Left ventricle myocardium inferior (tissue), 1 donor: Measurements from ENCODE around the gene PIP4K2A. TPM values are rescaled to one million over a fixed set of nuclear protein-coding genes. Genes with fewer than 3 reads are reported as not detected.
A peak's percentile ranks its signal among the peaks of the same experiment; 100 is the strongest.

ENCODE experiments used
- DNase-seq: peaks from one replicate; pipeline ENCODE4 v3.0.0-alpha.2; 2020
- H3K27ac ChIP-seq: fragments of 200-600 bp; replicated peaks from 2 replicates; pipeline ENCODE4 v1.8.0; 2021
- H3K27me3 ChIP-seq: fragments of 200-600 bp; 2 replicates; pipeline ENCODE4 v1.8.0; 2021; ENCODE audit warnings: low read depth
- H3K36me3 ChIP-seq: fragments of 200-600 bp; 2 replicates; pipeline ENCODE4 v1.8.0; 2021
- H3K4me1 ChIP-seq: fragments of 200-600 bp; 2 replicates; pipeline ENCODE4 v1.8.0; 2021
- H3K4me3 ChIP-seq: fragments of 200-600 bp; 2 replicates; pipeline ENCODE4 v1.8.0; 2021; ENCODE audit warnings: mild to moderate bottlenecking, moderate library complexity
- H3K9me3 ChIP-seq: fragments of 200-600 bp; replicated peaks from 2 replicates; pipeline ENCODE4 v1.8.0; 2021
- intact Hi-C: fragments of 100-400 bp; cut with micrococcal nuclease; formaldehyde crosslinking; loops from one replicate; pipeline ENCODE4 v1.11.0; 2022
- total RNA-seq: library from RNA; stranded (reverse); fragmentation: NEBNext Ultra II Directional; extraction: Animal tissue kit (Norgen Biotek cat#: 25700); gene quantifications from one replicate; pipeline ENCODE4 v1.2.1, GENCODE V29; 2021
- TF ChIP-seq, protein P1 (sequence below): fragments of 200-600 bp; IDR thresholded peaks from 2 replicates; pipeline ENCODE4 v1.8.0; 2021; ENCODE audit warnings: antibody characterized with exemption, mild to moderate bottlenecking, borderline replicate concordance
- donor health status: DM: no; HTN: yes; CAD: no; lungs with severe emphysema.

Gene PIP4K2A
- total RNA-seq, 1 donor from 2014 or later, result 12.6 TPM

GRCh38 chr10:22633106-22633505 lies 81.3 kb downstream of the PIP4K2A start:
- intact Hi-C loops, result no loop called here
- no peaks in the 10 kb centered on the region for H3K36me3 ChIP-seq
- H3K4me3 ChIP-seq, result no peak overlapping the region
- no peak for DNase-seq
- H3K27ac ChIP-seq, result no peak overlapping the region
- H3K27me3 ChIP-seq, result no peaks in the 10 kb centered on the region
- TF ChIP-seq, protein P1, sequence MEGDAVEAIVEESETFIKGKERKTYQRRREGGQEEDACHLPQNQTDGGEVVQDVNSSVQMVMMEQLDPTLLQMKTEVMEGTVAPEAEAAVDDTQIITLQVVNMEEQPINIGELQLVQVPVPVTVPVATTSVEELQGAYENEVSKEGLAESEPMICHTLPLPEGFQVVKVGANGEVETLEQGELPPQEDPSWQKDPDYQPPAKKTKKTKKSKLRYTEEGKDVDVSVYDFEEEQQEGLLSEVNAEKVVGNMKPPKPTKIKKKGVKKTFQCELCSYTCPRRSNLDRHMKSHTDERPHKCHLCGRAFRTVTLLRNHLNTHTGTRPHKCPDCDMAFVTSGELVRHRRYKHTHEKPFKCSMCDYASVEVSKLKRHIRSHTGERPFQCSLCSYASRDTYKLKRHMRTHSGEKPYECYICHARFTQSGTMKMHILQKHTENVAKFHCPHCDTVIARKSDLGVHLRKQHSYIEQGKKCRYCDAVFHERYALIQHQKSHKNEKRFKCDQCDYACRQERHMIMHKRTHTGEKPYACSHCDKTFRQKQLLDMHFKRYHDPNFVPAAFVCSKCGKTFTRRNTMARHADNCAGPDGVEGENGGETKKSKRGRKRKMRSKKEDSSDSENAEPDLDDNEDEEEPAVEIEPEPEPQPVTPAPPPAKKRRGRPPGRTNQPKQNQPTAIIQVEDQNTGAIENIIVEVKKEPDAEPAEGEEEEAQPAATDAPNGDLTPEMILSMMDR, result no peak
- peaks cover 38% of the 10 kb centered on the region for H3K4me1 ChIP-seq
- H3K9me3 ChIP-seq, result no peaks in the 10 kb centered on the region

- H3K4me1 ChIP-seq, result peaks cover 35% of the 10 kb centered on the region
- intact Hi-C loops, result no loop called here
- peak overlapping the region; percentile 56 for H3K27ac ChIP-seq
- H3K36me3 ChIP-seq, result no peaks in the 10 kb centered on the region
- no peaks in the 10 kb centered on the region for H3K27me3 ChIP-seq
- TF ChIP-seq, protein P1, result no peak
- no peaks in the 10 kb centered on the region for H3K9me3 ChIP-seq
- H3K4me3 ChIP-seq, result peak overlapping the region; percentile 16
- no peak for DNase-seq
Observed at GRCh38 chr10:22631646-22632278, 82.6 kb downstream of the PIP4K2A start.

DNA sequence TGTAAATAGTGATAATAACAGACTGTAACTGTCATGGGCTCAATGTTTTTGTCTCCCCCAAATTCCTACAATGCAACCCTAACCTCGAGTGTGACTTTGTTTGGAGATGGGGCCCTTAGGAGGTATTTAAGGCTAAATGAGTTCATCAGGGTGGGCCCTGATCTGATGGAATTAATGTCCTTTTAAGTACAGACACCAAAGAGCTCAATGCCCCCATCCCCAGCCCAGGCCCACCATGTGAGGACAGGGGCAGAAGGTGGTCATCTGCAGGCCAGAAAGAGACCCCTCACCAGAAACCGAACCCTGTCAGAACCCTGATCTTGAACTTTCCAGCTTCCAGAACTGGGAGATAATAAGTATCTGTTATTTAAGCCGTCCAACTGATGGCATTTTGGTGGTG lies 83.2 kb downstream of the PIP4K2A start:
- TF ChIP-seq, protein P1, result no peak
- no peaks in the 10 kb centered on the region for H3K27me3 ChIP-seq
- intact Hi-C loops, result no loop called here
- peaks cover 39% of the 10 kb centered on the region for H3K4me1 ChIP-seq
- no peak overlapping the region for H3K4me3 ChIP-seq
- no peak for DNase-seq
- peak overlapping the region; percentile 56 for H3K27ac ChIP-seq
- no peaks in the 10 kb centered on the region for H3K36me3 ChIP-seq
- no peaks in the 10 kb centered on the region for H3K9me3 ChIP-seq

DNA sequence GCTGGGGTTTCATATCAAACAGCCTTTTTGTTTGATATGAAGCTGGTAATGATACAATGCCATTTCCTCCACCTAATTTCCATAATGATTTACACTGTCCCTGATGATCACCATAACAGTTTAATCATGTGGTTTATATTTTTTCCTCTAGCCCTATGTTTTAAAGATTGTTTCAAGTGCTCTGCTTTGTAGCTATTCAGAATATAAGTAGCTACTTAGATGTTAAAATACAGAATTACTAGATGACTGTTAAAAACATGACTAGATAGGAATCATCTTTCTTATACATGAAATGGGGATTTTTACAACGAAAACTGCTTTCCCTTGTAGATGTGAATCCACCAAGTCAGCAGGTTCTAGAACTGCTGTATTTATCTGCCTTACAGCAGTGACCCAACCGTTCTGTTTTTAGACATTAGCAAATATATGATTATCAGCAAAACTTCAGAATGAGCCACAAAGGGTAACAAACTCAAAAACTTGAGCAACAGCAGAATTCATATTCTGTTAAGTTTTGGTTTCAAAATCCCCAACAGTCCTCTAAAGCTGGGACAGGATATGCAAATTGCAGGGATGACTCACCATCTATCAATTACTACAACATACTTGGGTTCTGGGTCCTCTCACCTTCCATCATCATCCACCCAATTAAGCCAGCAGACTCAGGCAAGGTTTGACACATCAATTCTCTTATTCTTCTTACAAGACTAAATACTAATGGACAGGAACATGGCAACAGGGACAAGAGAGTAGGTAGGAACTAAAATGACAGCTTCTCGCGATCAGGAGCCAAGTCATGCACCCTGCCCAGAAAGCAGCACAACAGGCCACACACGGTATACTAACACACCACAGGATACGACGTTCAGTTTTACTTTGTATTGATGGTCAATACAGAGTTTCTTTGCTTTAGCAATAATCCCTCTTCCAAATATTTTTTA lies 83.9 kb downstream of the PIP4K2A start:
- H3K4me1 ChIP-seq, result peaks cover 46% of the 10 kb centered on the region
- no peak for DNase-seq
- intact Hi-C loops, result no loop called here
- TF ChIP-seq, protein P1, result no peak
- H3K27ac ChIP-seq, result peak overlapping the region; percentile 56
- no peak overlapping the region for H3K4me3 ChIP-seq
- no peaks in the 10 kb centered on the region for H3K9me3 ChIP-seq
- H3K27me3 ChIP-seq, result no peaks in the 10 kb centered on the region
- no peaks in the 10 kb centered on the region for H3K36me3 ChIP-seq

DNA sequence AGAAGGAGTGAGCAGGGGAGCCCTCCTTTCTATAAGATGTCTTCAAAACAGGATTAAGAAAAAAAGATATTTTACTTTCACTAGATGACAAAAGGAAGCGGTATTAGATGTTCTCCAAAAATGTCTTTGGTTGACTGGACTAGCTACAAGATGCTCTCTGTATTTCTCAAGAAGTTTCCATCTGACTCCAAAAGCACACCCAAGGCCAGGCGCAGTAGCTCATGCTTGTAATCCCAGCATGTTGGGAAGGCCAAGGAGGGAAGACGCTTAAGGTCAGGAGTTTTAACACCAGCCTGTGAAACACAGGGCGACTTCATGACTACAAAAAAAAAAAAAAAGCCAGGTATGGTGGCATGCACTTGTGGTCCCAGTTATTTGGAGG lies 84.5 kb downstream of the PIP4K2A start:
- DNase-seq, result no peak
- no peak overlapping the region for H3K4me3 ChIP-seq
- TF ChIP-seq, protein P1, result no peak
- H3K36me3 ChIP-seq, result no peaks in the 10 kb centered on the region
- intact Hi-C loops, result no loop called here
- peak overlapping the region; percentile 56 for H3K27ac ChIP-seq
- H3K4me1 ChIP-seq, result peaks cover 52% of the 10 kb centered on the region
- H3K27me3 ChIP-seq, result no peaks in the 10 kb centered on the region
- no peaks in the 10 kb centered on the region for H3K9me3 ChIP-seq
